ENCODE data around the gene ADAMTS9.

Gene ADAMTS9

GRCh38 chr3:64687781-64688604 is at the start of gene ADAMTS9:
TSS of gene ADAMTS9 (minus strand) at chr3:64688000. CDS start at chr3:64687657, 343 bp downstream.
- no peak for DNase-seq

GRCh38 chr3:64732576-64732975 is 44.8 kb upstream of the ADAMTS9 start:
- DNase-seq = no peak

- DNase-seq = no peak
These were observed 42.9 kb upstream of the ADAMTS9 start for GRCh38 chr3:64730681-64731080.

- no peak for DNase-seq
These were observed 41.2 kb upstream of the ADAMTS9 start for GRCh38 chr3:64728994-64729393.

DNA sequence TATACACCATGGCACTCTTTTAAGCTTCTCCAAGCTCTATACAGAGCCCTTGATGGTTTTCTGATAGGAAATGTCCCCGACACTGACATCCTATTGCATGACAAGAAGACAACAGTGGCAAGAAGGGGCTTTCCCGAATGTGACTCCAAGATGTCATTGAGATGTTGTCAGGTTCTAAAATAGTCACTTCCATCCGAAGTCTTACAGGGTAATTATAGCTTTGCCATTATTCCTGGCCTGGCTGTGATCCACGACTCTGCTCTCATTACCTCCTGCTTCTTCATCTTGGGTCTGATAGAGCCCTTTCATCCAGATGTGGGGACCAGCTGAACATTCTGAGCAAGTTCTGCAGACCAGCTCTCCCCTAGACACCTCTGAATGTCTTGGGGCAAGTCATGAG is 40.6 kb upstream of the ADAMTS9 start:
- DNase-seq = no peak

- no peak for DNase-seq
These were observed 38.8 kb upstream of the ADAMTS9 start for GRCh38 chr3:64726414-64727090.

DNA sequence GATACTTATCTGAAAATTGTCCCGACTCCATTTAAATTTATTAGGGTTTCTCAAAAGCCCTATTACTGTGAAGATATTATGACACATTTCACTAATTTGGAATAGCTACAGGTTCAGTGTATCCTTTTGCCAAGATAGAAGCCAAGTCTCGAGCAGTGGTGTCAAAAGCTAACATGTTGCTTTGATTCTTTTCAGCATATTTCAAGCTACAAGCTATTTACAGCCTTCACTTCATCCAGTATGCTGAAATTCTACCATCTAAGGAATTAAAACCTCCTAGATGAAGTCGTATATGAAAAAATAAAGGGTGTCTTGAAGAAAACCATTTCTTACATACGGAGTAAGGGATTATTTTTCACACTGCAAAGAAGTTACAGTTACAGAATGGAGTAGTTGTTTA is 31.2 kb upstream of the ADAMTS9 start:
- no peak for DNase-seq

DNA sequence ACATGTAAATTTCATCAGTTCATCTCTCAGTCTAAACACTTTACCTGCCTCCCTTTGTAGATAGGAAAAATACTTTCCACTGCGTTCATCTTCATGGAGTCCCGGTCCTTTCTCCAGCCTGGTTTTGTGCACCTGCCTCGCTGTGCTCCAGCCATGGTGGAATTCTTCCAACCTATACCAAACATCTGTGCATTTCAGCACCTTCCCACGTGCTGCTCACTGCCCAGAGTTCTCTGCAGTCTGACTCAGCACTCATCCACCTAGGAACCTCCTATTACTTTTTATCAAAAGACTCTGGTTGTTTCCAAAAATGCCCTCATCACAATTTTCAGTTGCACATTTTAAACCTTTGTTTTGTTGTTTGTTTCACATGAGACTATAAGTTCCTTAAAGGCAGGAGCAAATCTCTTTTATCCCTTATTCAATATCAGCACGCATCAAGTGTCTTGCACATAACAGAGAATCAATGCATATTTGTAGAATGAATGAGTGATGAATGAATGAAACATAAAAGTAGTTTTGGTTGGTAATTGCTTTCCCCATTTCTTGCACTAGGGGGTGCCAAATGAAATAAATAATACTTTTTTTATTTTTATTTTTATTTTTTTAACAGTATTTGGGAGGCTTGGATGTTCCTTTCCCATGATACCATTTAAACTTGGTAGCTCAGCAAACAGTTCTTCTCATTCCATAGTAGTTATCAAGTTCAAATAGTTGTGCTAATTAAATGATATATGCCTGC is 30.2 kb upstream of the ADAMTS9 start:
- DNase-seq = no peak

DNA sequence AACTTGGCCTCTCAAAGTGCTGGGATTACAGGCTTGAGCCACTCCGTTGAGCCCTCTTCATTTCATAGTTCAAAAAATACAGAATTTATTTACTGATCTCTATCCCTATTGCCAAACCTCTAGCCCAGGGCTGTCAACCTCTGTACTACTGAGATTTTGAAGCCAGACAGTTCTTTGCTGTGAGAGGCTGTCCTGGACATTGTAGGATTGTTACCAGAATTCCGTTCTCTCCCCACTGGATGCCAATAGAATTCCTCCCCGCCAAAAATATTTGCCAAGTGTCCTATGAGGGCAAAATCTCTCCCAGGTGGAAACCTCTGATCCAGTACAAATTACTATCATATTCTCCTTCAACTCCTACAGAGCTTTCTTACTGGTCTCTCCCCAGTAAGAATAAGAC is 29.6 kb upstream of the ADAMTS9 start:
- no peak for DNase-seq

DNA sequence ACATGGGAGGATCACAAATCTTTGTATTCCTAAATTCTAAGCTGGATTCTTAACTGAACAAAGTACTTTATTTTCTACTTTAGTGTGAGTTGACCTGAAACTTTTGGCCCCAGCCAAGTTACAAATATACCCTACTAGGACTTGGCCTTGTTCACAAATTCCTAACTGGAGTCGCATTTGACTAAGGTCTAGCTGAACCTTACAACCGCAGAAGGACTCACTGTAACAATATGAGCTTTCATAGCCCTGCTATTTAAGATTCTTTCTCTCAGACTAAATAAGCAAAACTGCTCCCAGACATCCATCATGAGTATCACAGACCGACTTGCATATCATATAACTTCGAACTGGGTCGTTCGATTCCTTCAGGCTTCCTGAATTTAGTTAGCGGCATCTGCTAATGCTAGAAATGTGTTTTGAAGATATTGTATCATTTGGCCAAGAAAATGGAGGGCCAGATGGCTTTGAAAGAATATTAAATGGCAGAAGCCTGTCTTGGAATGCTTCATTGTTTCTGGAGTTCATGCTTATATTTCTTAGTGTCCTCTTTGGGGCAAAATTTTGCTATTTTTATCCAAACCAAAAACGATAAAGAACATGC is 28.4 kb upstream of the ADAMTS9 start:
- DNase-seq = no peak

GRCh38 chr3:64715211-64715982 is 27.6 kb upstream of the ADAMTS9 start:
- DNase-seq = no peak

GRCh38 chr3:64708456-64708855 is 20.7 kb upstream of the ADAMTS9 start:
- no peak for DNase-seq

DNA sequence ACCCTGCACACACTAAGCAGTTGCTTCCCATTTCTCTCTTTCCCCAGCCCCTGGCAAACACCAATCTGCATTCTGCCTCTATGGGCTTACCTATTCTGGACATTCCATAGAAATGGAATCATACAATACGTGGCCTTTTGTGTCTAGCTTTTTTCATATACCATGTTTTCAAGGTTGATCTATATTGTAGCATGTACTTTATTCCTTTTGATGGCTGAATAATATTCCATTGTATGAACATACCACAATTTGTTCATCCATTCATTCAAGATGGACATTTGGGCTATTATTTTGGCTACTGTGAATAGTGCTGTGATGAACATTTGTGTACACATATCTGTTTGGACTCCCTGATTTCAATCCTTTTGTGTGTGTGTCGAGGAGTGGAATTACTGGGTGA is 18.1 kb upstream of the ADAMTS9 start:
- DNase-seq = no peak

DNA sequence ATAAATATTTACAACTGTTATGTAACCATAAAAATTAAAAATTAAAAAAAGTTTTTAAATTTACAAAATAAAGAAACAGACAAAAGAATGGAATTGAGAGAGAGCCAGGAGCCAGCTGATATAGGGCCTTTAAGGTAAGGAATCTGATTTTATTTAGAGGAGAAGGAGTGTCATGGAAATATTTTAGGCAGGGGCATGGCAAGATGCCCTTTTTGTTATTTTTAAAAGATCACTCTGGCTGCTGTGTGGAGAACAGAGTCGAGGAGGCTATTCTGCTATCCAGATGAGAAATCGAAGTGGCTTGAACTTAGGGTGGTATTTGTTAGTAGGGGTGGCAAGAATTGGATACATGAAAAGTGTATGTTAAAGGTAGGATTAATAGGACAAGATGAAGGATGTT is 9.1 kb upstream of the ADAMTS9 start:
- no peak for DNase-seq

GRCh38 chr3:64694114-64694513 is 6.3 kb upstream of the ADAMTS9 start:
- DNase-seq = no peak

DNA sequence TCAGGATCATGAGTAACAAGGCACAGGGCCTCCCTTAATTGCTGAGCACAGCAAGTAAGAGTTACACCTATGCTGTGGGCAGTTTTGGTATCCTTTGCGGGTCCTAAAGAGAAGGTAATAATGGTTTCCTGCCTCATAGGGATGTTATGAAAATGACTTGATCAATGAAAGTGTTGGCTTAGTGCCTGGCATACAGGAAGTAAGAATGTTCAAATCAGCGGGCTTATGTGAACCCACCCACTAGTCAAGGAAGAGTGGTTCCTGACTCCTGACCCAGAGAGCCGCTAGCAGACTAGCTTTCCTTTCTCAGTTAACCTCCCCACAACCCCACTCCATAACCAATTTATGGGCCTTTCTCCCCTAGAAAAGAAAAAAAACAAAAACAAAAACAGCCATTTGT is 5.2 kb upstream of the ADAMTS9 start:
- DNase-seq = no peak

- no peak for DNase-seq
These were observed 3.3 kb upstream of the ADAMTS9 start for GRCh38 chr3:64691051-64691450.

- DNase-seq = no peak
These were observed 567 bp downstream of the ADAMTS9 start for GRCh38 chr3:64687086-64687780.

- DNase-seq = no peak
These were observed 1.3 kb downstream of the ADAMTS9 start for GRCh38 chr3:64686446-64686908.

- DNase-seq = no peak
These were observed 1.9 kb downstream of the ADAMTS9 start for GRCh38 chr3:64685800-64686445.

DNA sequence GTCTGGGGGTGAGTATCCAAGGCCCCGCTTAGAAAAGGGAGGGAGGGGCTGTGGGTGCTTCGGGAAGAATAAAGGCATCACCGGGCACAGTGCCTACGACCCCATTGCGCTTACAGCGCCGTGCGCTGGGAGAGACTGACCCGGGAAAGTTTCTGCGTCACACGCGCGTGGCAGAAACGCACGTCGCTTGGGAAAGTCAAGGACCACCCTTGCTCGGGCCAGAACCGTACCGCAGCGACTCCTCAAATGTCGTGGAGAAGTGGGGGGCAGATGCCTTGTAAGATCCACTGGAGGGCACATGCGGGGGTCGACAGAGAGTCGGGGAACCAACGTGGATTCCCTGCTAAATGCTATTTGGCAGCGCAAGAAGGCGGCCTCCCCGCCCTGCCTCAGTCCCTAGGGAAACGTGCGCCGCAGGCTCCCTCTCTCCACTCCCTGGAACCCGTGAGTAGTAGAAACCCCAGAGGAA is 2.4 kb downstream of the ADAMTS9 start:
- no peak for DNase-seq
